B cell (primary cell): ENCODE measurements around the gene EFL1. TPM values are rescaled to one million over a fixed set of nuclear protein-coding genes. Genes with fewer than 3 reads are reported as not detected.
"Not testable (repeated sequence)": the region's sequence is repeated elsewhere in the genome, so short reads cannot be mapped to it uniquely, and the experiment has no call there.

Experiments
- ATAC-seq: fragments of 200-7000 bp; cut with Tn5 transposase; one replicate; pipeline ENCODE4 v1.10.0; 2021; ENCODE audit warnings: low read depth, mild to moderate bottlenecking, moderate number of reproducible peaks, moderate library complexity
- CTCF ChIA-PET: fragments of 350-600 bp; sonication (Branson Sonifier 250); formaldehyde crosslinking; loops from one replicate; lab custom pipeline; 2021; ENCODE audit warnings: antibody characterized with exemption, inconsistent platforms; lab: Charles Lee
- POLR2A ChIA-PET: fragments of 350-600 bp; sonication (Branson Sonifier 250); formaldehyde crosslinking; loops from one replicate; lab custom pipeline; 2021; ENCODE audit warnings: antibody characterized with exemption; lab: Charles Lee
- DNase-seq: peaks from one replicate; pipeline ENCODE4 v3.0.0; 2013
- H2AFZ ChIP-seq: 2 replicates; pipeline ENCODE4 v1.6.1; 2012; ENCODE audit warnings: mild to moderate bottlenecking, low read depth, low read length; ENCODE audit not compliant: insufficient read depth, poor library complexity, severe bottlenecking
- H3K27ac ChIP-seq, 2 donors: 1 replicate in 1 of 2; 2 replicates in 1 of 2; pipeline ENCODE4 v1.5.1; 2012 to 2013; ENCODE audit warnings: low read length in 2 of 2, mild to moderate bottlenecking in 2 of 2, moderate library complexity in 1 of 2
- H3K27me3 ChIP-seq, 4 experiments: fragments of 200-600 bp in 1 of 4; sonication (generic) in 1 of 4; replicated peaks in 1 of 4; 1 replicate in 2 of 4; 2 replicates in 2 of 4; pipeline versions ENCODE4 v1.6.1 to v1.7.0; 2013 to 2016; ENCODE audit warnings: low read length in 3 of 4, mild to moderate bottlenecking in 2 of 4, mixed read lengths in 1 of 4, moderate library complexity in 1 of 4; ENCODE audit not compliant: insufficient read depth in 4 of 4, control insufficient read depth in 3 of 4; ENCODE audit errors: control extremely low read depth in 1 of 4
- H3K36me3 ChIP-seq, 2 experiments: replicated peaks in 1 of 2; 1 replicate in 1 of 2; 2 replicates in 1 of 2; pipeline versions ENCODE4 v1.6.1 to v1.7.1; 2013; ENCODE audit warnings: low read length in 1 of 2; ENCODE audit not compliant: insufficient read depth in 2 of 2, control insufficient read depth in 1 of 2; ENCODE audit errors: control extremely low read depth in 1 of 2, extremely low read depth in 1 of 2
- H3K4me1 ChIP-seq, 2 donors: fragments of 200-600 bp in 1 of 2; sonication (generic) in 1 of 2; 1 replicate in 1 of 2; 2 replicates in 1 of 2; pipeline versions ENCODE4 v1.5.1 to v1.6.1; 2013 to 2017; ENCODE audit warnings: low read length in 2 of 2; ENCODE audit not compliant: control insufficient read depth in 2 of 2, insufficient read depth in 2 of 2
- H3K4me2 ChIP-seq: replicated peaks from 2 replicates; pipeline ENCODE3; 2012; ENCODE audit warnings: mild to moderate bottlenecking, low read depth, low read length; ENCODE audit not compliant: poor library complexity, severe bottlenecking
- H3K4me3 ChIP-seq, 5 experiments: fragments of 200-600 bp in 1 of 5; sonication (generic) in 1 of 5; 1 replicate in 3 of 5; 2 replicates in 2 of 5; pipeline versions ENCODE4 v1.5.1 to v1.7.0; 2011 to 2016; ENCODE audit warnings: low read length in 4 of 5, mild to moderate bottlenecking in 4 of 5, low read depth in 2 of 5, control low read depth in 1 of 5, moderate library complexity in 1 of 5; ENCODE audit not compliant: insufficient read depth in 1 of 5; ENCODE audit errors: control extremely low read depth in 1 of 5, extremely low read depth in 1 of 5
- H3K79me2 ChIP-seq: fragments of 200-600 bp; sonication (generic); one replicate; pipeline ENCODE4 v1.6.0; 2016; ENCODE audit warnings: low read length; ENCODE audit not compliant: control insufficient read depth, insufficient read depth
- H3K9ac ChIP-seq: fragments of 200-600 bp; sonication (generic); 2 replicates; pipeline ENCODE4 v1.6.1; 2017; ENCODE audit warnings: mild to moderate bottlenecking, low read length, moderate library complexity
- H3K9me3 ChIP-seq, 3 donors: one replicate each; pipeline versions ENCODE4 v1.6.1 to v1.7.1; 2013; ENCODE audit warnings: low read length in 2 of 3; ENCODE audit not compliant: control insufficient read depth in 2 of 3, insufficient read depth in 1 of 3; ENCODE audit errors: control extremely low read depth in 1 of 3
- H4K20me1 ChIP-seq: 2 replicates; pipeline ENCODE4 v1.6.0; 2012; ENCODE audit warnings: mild to moderate bottlenecking, low read length; ENCODE audit not compliant: insufficient read depth, control insufficient read depth, poor library complexity, severe bottlenecking
- H3K27ac Mint-ChIP-seq: one replicate; pipeline ENCODE4 v1.8.0; 2021; ENCODE audit warnings: mixed read lengths
- H3K27me3 Mint-ChIP-seq: one replicate; pipeline ENCODE4 v1.8.0; 2021; ENCODE audit warnings: mixed read lengths
- H3K4me1 Mint-ChIP-seq: one replicate; pipeline ENCODE4 v1.8.0; 2021; ENCODE audit warnings: mixed read lengths
- H3K4me3 Mint-ChIP-seq: one replicate; pipeline ENCODE4 v1.8.0; 2021; ENCODE audit warnings: mixed read lengths
- H3K9me3 Mint-ChIP-seq: one replicate; pipeline ENCODE4 v1.8.0; 2022; ENCODE audit warnings: mixed read lengths; ENCODE audit not compliant: insufficient read depth
- WGBS: methylation state at CpG from one replicate; pipeline ENCODE4 v1.1.5; 2013; ENCODE audit warnings: missing lambda C conversion rate; ENCODE audit not compliant: insufficient coverage; 5-methylcytosine and 5-hydroxymethylcytosine counted together
- intact Hi-C: fragments of 100-400 bp; cut with micrococcal nuclease; formaldehyde crosslinking; loops from one replicate; pipeline ENCODE4 v1.10.0; 2022
- polyA plus RNA-seq: library from polyadenylated mRNA; depleted of rRNA; stranded (reverse); fragments of >200 nt; gene quantifications from 2 replicates; pipeline ENCODE4 v1.2.3, GENCODE V29; 2012
- total RNA-seq, 2 donors: library from RNA; stranded (reverse); fragments of 120-200 nt in 1 of 2; gene quantifications; 1 replicate in 1 of 2; 2 replicates in 1 of 2; pipeline versions ENCODE4 v1.2.3 to v1.2.4, GENCODE V29; 2013 to 2022

Gene EFL1
- total and polyA plus RNA-seq, 2 donors (not counting 1 experiment from before 2014, with no cell fraction given) = 8.2 to 25.8 TPM

GRCh38 chr15:82212201-82212600 is 50.3 kb downstream of the EFL1 start:
- H3K27ac Mint-ChIP-seq, H3K9ac ChIP-seq, POLR2A ChIA-PET, H3K4me1 Mint-ChIP-seq, H3K4me3 Mint-ChIP-seq, H3K9me3 ChIP-seq, H4K20me1 ChIP-seq, intact Hi-C loops, ATAC-seq, H3K27me3 Mint-ChIP-seq, H3K4me1 ChIP-seq, H3K27me3 ChIP-seq, DNase-seq, H3K79me2 ChIP-seq, H2AFZ ChIP-seq, H3K4me3 ChIP-seq, CTCF ChIA-PET, H3K9me3 Mint-ChIP-seq, H3K27ac ChIP-seq, H3K4me2 ChIP-seq: not testable (repeated sequence)
- peaks cover 2 to 14% of the 10 kb centered on the region in 2 experiments for H3K36me3 ChIP-seq

- H3K27me3 Mint-ChIP-seq, POLR2A ChIA-PET, CTCF ChIA-PET: not testable (repeated sequence)
These were observed 52.4 kb downstream of the EFL1 start for GRCh38 chr15:82210066-82210597.

GRCh38 chr15:82204575-82204974 is 58.0 kb downstream of the EFL1 start:
- no CpG with 5 or more reads among the region's 2 CpGs for WGBS
- H3K4me1 ChIP-seq = not testable (repeated sequence)

More at GRCh38 chr15:82210066-82210597, 52.4 kb downstream of the EFL1 start:
- H3K4me3 Mint-ChIP-seq, H3K4me1 ChIP-seq, H3K27me3 ChIP-seq, H3K4me1 Mint-ChIP-seq, DNase-seq, H3K27ac Mint-ChIP-seq, H3K79me2 ChIP-seq, ATAC-seq, H3K9me3 ChIP-seq, H3K4me2 ChIP-seq, H3K4me3 ChIP-seq, H2AFZ ChIP-seq, H3K9me3 Mint-ChIP-seq, intact Hi-C loops, H4K20me1 ChIP-seq, H3K9ac ChIP-seq, H3K27ac ChIP-seq: not testable (repeated sequence)
- H3K36me3 ChIP-seq = peaks cover 2 to 11% of the 10 kb centered on the region in 2 experiments
- WGBS = 100% methylated on average over 2 of the region's 3 CpGs

More at GRCh38 chr15:82204575-82204974, 58.0 kb downstream of the EFL1 start:
- H3K36me3 ChIP-seq, CTCF ChIA-PET, H3K9ac ChIP-seq, POLR2A ChIA-PET, H3K4me3 ChIP-seq, H3K27me3 ChIP-seq, intact Hi-C loops, H3K27ac Mint-ChIP-seq, H3K4me3 Mint-ChIP-seq, H4K20me1 ChIP-seq, H3K27me3 Mint-ChIP-seq, H3K79me2 ChIP-seq, H3K4me2 ChIP-seq, H2AFZ ChIP-seq, H3K9me3 ChIP-seq, H3K4me1 Mint-ChIP-seq, DNase-seq, ATAC-seq, H3K9me3 Mint-ChIP-seq, H3K27ac ChIP-seq: not testable (repeated sequence)
